ENCODE data around the gene STX8.
A peak's percentile ranks its signal among the peaks of the same experiment; 100 is the strongest.
"Not testable (repeated sequence)": the region's sequence is repeated elsewhere in the genome, so short reads cannot be mapped to it uniquely, and the experiment has no call there.

Gene STX8

GRCh38 chr17:9575381-9576101 lies at the start of gene STX8:
STX8 (minus strand) TSS chr17:9575820; CDS start chr17:9575808, 12 bp downstream.
- peak; percentile 64 to 86 for DNase-seq

- no peak for DNase-seq
These were observed 47.3 kb upstream of the STX8 start for GRCh38 chr17:9622961-9623360.

- DNase-seq: no peak
These were observed 39.9 kb upstream of the STX8 start for GRCh38 chr17:9615486-9615885.

GRCh38 chr17:9612006-9612405 lies 36.4 kb upstream of the STX8 start:
- no peak for DNase-seq

GRCh38 chr17:9611557-9611956 lies 35.9 kb upstream of the STX8 start:
- no peak for DNase-seq

GRCh38 chr17:9607058-9607457 lies 31.4 kb upstream of the STX8 start:
- DNase-seq: not testable (repeated sequence)

GRCh38 chr17:9606453-9606852 lies 30.8 kb upstream of the STX8 start:
- no peak for DNase-seq

GRCh38 chr17:9604583-9604982 lies 29.0 kb upstream of the STX8 start:
- not testable (repeated sequence) for DNase-seq

- DNase-seq: no peak
These were observed 23.0 kb upstream of the STX8 start for GRCh38 chr17:9598661-9599060.

- DNase-seq: not testable (repeated sequence)
These were observed 22.0 kb upstream of the STX8 start for GRCh38 chr17:9597638-9598037.

GRCh38 chr17:9594065-9594464 lies 18.4 kb upstream of the STX8 start:
- DNase-seq: no peak

GRCh38 chr17:9587969-9588656 lies 12.5 kb upstream of the STX8 start:
- DNase-seq: no peak

GRCh38 chr17:9577373-9577709 lies 1.7 kb upstream of the STX8 start:
- no peak for DNase-seq

GRCh38 chr17:9576521-9577372 lies 1.1 kb upstream of the STX8 start, which contains the start of gene CFAP52:
CFAP52 (plus strand) TSS chr17:9576642; CDS start chr17:9576696, 54 bp downstream.
- peak; percentile 37 to 70 for DNase-seq

GRCh38 chr17:9571201-9571600 lies 4.4 kb downstream of the STX8 start:
- no peak for DNase-seq

- no peak for DNase-seq
These were observed 6.5 kb downstream of the STX8 start for GRCh38 chr17:9568957-9569588.

GRCh38 chr17:9568004-9568403 lies 7.6 kb downstream of the STX8 start:
- no peak for DNase-seq

GRCh38 chr17:9566739-9567138 lies 8.9 kb downstream of the STX8 start:
- DNase-seq: not testable (repeated sequence)

GRCh38 chr17:9566067-9566466 lies 9.6 kb downstream of the STX8 start:
- no peak for DNase-seq

GRCh38 chr17:9564104-9564503 lies 11.5 kb downstream of the STX8 start:
- DNase-seq: no peak

GRCh38 chr17:9557857-9558256 lies 17.8 kb downstream of the STX8 start:
- DNase-seq: no peak

GRCh38 chr17:9557161-9557755 lies 18.4 kb downstream of the STX8 start:
- DNase-seq: no peak

GRCh38 chr17:9554715-9555114 lies 20.9 kb downstream of the STX8 start:
- peak in 1 of 2 experiments; percentile 45 for DNase-seq

All from NCI-H524 (cell line).